HG03060 (cell line): ENCODE measurements around the gene STIM2.
"Not testable (repeated sequence)": the region's sequence is repeated elsewhere in the genome, so short reads cannot be mapped to it uniquely, and the experiment has no call there.

Experiments
- ATAC-seq: cut with Tn5 transposase; IDR thresholded peaks from one replicate; pipeline ENCODE4 v1.9.1; 2021; ENCODE audit warnings: low read depth, moderate number of reproducible peaks; ENCODE audit not compliant: unreplicated experiment

Gene STIM2

DNA sequence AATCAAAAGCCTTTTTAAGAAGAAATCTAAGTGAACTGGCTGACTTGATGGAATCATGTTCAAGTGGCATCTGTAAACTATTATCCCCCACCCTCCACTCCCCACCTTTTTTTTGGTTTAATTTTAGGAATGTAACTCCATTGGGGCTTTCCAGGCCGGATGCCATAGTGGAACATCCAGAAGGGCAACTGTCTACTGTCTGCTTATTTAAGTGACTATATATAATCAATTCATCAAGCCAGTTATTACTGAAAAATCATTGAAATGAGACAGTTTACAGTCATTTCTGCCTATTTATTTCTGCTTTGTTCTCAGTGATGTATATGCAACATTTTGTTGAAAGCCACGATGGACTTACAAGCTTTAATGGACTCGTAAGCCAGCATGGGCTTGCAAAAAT is 162.3 kb downstream of the STIM2 start:
- no peak for ATAC-seq

GRCh38 chr4:27023366-27023765 is 162.7 kb downstream of the STIM2 start:
- ATAC-seq, result no peak

- ATAC-seq, result no peak
Observed at GRCh38 chr4:27024805-27025204, 164.2 kb downstream of the STIM2 start.

DNA sequence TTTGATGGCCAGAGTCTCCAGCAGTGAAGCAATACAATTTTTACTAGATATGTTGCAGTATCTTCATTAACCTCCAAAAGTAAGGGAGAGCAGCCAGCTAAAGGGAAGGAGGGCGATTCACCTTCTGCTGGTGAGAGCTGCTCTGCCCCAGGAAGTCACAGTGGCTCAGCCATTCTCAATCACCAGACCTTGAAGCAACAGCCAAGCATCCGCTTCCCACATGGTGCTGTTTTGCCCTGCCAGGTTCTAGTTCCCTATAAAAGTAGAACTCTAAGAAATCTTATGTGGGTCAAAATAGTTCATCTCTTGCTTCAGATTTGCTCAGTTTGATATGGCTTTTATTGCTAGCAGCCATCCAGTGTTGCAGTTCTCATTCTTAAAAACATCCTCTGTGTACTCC is 166.8 kb downstream of the STIM2 start:
- ATAC-seq, result no peak

- ATAC-seq, result not testable (repeated sequence)
Observed at GRCh38 chr4:27035127-27035526, 174.5 kb downstream of the STIM2 start.

- no peak for ATAC-seq
Observed at GRCh38 chr4:27040356-27040755, 179.7 kb downstream of the STIM2 start.

DNA sequence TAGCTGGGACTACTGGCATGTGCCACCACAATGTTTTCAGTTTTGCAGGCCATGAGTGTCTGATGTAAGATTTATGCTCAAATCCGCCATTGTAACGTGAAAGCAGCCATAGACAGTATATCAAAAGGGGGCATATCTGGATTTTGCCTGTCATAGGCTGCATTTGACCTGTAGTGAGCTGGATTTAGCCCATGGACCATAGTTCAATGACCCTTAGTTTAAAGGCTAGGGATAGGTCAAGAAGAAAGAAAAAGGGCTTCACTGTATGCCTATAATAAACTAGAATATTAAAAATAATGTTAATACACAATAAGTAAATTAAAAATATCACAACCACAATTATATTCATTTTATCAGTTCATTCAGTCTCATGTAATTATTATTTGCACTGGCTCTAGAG is 181.8 kb downstream of the STIM2 start:
- ATAC-seq, result no peak

DNA sequence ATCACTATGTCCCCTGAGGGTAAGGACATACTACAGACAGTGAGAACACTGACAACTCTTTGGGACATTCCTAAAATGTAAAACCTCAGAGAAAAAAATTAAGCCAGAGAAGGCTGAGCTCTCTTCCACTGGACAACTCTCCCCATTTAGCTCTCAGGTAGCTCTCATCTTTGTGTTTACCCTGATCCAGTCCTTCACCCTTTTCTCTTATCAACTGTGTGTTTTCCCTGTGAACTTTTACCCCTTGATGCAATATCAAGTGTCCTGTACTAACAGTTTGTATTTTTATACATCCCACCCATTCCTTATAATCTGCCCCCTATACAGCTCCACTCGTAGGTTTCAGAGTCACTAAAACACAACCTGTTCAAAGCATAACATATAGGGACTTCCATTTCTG is 182.6 kb downstream of the STIM2 start:
- no peak for ATAC-seq

DNA sequence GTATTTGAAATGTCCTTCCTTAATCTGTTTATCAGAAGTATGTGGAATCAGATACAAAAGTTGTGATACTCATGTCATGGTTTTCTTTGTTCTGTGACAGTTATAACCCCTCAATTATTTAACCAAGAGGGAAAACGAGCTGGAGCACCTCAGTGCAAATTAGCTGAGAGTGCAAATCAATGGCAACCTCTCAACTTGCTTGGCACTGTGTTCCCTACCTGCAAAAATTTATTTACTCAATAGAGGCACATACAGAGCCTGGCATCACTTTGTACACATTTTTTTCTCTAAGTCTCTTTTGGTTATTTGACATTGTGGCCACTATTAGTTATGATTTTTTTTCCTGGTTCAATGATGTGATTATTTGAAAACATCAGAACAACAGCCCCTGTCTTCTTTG is 186.2 kb downstream of the STIM2 start:
- ATAC-seq, result no peak

GRCh38 chr4:27048429-27049238 is 188.0 kb downstream of the STIM2 start:
- no peak for ATAC-seq

- no peak for ATAC-seq
Observed at GRCh38 chr4:27049239-27049829, 188.7 kb downstream of the STIM2 start.

DNA sequence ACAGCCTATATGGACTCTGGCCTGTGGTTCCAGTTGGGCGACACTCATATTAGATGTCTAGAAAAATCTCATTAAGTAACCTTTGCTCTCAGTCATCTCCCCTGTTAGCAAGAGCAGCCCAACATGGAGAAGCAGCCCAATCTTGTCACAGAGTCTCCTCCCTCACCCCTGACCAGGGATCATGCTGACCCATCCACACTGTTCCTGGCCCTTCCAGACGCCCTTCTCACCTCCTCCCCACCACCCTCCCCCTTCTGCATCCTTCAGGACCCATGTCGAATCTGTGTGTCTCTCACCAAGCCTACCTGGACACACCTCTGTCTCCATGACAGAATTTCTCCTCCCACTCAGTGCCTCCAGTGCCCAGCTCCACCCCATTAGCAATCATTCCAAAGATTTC is 190.1 kb downstream of the STIM2 start:
- ATAC-seq, result no peak

- ATAC-seq, result no peak
Observed at GRCh38 chr4:27055221-27055760, 194.7 kb downstream of the STIM2 start.

GRCh38 chr4:27056281-27056680 is 195.6 kb downstream of the STIM2 start:
- no peak for ATAC-seq

- no peak for ATAC-seq
Observed at GRCh38 chr4:27057053-27057452, 196.4 kb downstream of the STIM2 start.

DNA sequence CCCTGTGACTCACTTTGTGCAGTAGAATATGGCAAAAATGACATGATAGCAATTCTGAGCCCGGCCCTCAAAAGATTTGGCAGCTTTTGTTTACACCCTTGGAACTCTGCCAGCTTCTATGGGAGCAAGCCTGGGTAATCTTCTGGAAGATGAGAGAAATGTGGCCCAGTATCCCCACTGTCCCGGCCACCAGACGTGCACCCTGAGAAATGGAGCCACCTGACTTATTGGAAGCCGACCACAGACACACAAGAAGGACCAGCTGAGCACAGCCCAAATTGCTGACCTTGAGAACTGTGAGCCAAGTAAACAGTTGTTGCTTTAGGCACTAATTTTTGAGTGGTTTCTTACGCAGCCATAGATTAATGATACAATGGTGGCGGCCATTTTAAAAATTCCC is 197.0 kb downstream of the STIM2 start:
- no peak for ATAC-seq

GRCh38 chr4:27058819-27059406 is 198.3 kb downstream of the STIM2 start:
- no peak for ATAC-seq

DNA sequence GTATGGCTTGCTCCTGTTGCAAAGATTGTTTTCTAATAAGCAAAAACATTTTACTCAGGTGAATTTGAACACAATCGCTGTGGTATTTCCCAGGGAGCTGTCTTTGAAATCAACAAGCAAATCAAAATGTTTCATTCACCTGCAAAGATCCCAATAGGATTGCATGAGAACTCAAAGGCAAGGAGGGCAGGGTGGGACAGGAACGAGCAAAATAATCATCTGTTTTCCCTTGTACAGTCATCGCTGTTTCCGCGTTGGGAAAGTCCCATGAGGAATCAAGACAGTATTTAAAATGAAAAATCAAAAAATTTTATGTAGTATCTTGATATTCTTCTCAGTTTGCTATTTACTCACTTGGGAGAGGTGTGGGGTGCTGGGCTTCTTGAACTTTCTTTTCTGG is 198.8 kb downstream of the STIM2 start:
- no peak for ATAC-seq

DNA sequence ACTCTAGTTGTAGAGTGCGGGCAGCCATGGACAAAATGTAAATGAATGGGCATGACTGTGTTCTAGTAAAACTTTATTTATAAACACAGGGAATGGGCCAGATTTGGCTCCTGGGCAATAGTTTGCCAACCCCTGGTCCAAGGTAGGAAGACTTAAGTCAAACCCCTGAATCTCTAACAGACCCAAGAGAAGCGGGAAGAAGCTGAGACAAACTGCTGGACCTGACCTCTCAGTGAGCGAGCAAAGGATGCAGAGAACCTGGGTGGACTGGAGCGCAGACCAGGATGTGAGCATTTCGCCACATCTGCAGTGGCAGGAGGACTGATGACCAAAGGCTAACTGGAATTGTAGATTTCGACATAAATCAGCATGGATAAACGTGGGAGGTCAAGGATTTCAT is 201.6 kb downstream of the STIM2 start:
- ATAC-seq, result no peak

- no peak for ATAC-seq
Observed at GRCh38 chr4:27066591-27066990, 205.9 kb downstream of the STIM2 start.

DNA sequence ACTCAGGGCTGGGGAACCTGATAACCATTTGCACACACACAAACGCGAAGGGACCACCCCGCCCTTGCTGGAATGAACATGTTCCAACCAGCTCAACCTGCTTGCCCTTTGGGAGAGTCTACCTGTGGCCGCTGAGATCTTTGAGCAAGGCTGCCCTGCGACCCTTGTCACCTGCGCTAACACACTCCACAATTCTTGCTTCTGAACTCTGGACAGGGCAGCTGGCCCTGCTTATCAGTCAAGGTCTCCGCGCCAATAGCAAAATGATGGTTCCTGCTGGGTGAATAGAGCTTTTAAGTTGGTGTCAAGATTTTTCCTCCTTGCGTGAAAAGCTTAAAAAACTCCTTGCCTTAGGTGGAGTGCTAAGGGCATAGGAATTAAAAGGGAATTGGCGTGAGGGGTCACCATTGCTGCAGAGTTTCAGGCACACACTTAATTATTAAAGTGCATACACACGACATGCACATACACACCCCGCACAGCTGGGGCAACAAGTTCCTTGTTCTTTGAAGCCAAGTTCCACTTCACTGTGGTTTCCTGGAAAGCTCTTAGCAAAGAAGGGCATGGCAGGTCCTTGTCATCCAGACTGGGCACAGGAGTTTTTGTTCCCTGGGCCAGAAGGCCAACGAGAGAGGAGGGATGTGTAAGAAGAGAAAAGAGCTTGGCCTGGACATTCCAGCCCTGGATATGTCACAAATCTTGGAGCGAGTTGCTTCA is 207.7 kb downstream of the STIM2 start:
- no peak for ATAC-seq
